Osteocyte (in vitro differentiated cells): ENCODE results near the gene LRRN4CL. TPM values are rescaled to one million over a fixed set of nuclear protein-coding genes. Genes with fewer than 3 reads are reported as not detected.
A peak's percentile ranks its signal among the peaks of the same experiment; 100 is the strongest.

Experiments used
- DNase-seq: peaks from one replicate; pipeline ENCODE4 v3.0.0; 2021; ENCODE audit warnings: mixed read lengths; ENCODE audit not compliant: unreplicated experiment; ENCODE audit errors: extremely low spot score
- H3K27ac Mint-ChIP-seq: one replicate; pipeline ENCODE4 v1.8.0; 2021; ENCODE audit warnings: mild to moderate bottlenecking, mixed read lengths; ENCODE audit not compliant: unreplicated experiment
- H3K27me3 Mint-ChIP-seq: one replicate; pipeline ENCODE4 v1.8.0; 2021; ENCODE audit warnings: mixed read lengths; ENCODE audit not compliant: unreplicated experiment
- H3K36me3 Mint-ChIP-seq: one replicate; pipeline ENCODE4 v1.8.0; 2021; ENCODE audit warnings: mixed read lengths; ENCODE audit not compliant: unreplicated experiment
- H3K4me1 Mint-ChIP-seq: one replicate; pipeline ENCODE4 v1.8.0; 2021; ENCODE audit warnings: mixed read lengths; ENCODE audit not compliant: unreplicated experiment
- H3K4me3 Mint-ChIP-seq: one replicate; pipeline ENCODE4 v1.8.0; 2021; ENCODE audit warnings: mild to moderate bottlenecking, moderate library complexity, mixed read lengths; ENCODE audit not compliant: unreplicated experiment
- H3K9me3 Mint-ChIP-seq: one replicate; pipeline ENCODE4 v1.8.0; 2021; ENCODE audit warnings: mixed read lengths; ENCODE audit not compliant: unreplicated experiment
- total RNA-seq: library from RNA; stranded (reverse); gene quantifications from 2 replicates; pipeline ENCODE4 v1.2.1, GENCODE V29; 2021
- TF ChIP-seq, protein P1 (sequence below): fragments of 200-600 bp; sonication (generic); IDR thresholded peaks from 2 replicates; pipeline ENCODE4 v1.5.0; 2021; ENCODE audit warnings: antibody characterized with exemption, mild to moderate bottlenecking, moderate library complexity

The LRRN4CL gene
- total RNA-seq, 1 donor from 2014 or later: 0.46 TPM

GRCh38 chr11:62673196-62673525 lies 16.2 kb downstream of the LRRN4CL start:
- no peak for DNase-seq
- H3K4me1 Mint-ChIP-seq: peaks cover 50% of the 10 kb centered on the region
- peak overlapping the region; percentile 94 for H3K27ac Mint-ChIP-seq

GRCh38 chr11:62671608-62672389 lies 17.5 kb downstream of the LRRN4CL start, which contains the start of the genes LBHD1 and UQCC3:
LBHD1 (minus strand) TSS chr11:62672267; CDS start chr11:62670031, 2,236 bp downstream.
UQCC3 (plus strand) TSS chr11:62671673; CDS start chr11:62671746, 73 bp downstream.
- Mint-ChIP-seq H3K9me3 (no peaks in the 10 kb centered on the region), H3K27ac (peak within 1 kb of the TSS; percentile 94), H3K4me1 (peaks cover 44% of the 10 kb centered on the region), H3K36me3 (peaks cover 15% of the 10 kb centered on the region), H3K4me3 (peak within 1 kb of the TSS; percentile 95), H3K27me3 (no peaks in the 10 kb centered on the region)
- peak; percentile 89 for DNase-seq
- TF ChIP-seq, protein P1, sequence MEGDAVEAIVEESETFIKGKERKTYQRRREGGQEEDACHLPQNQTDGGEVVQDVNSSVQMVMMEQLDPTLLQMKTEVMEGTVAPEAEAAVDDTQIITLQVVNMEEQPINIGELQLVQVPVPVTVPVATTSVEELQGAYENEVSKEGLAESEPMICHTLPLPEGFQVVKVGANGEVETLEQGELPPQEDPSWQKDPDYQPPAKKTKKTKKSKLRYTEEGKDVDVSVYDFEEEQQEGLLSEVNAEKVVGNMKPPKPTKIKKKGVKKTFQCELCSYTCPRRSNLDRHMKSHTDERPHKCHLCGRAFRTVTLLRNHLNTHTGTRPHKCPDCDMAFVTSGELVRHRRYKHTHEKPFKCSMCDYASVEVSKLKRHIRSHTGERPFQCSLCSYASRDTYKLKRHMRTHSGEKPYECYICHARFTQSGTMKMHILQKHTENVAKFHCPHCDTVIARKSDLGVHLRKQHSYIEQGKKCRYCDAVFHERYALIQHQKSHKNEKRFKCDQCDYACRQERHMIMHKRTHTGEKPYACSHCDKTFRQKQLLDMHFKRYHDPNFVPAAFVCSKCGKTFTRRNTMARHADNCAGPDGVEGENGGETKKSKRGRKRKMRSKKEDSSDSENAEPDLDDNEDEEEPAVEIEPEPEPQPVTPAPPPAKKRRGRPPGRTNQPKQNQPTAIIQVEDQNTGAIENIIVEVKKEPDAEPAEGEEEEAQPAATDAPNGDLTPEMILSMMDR: no peak

More at GRCh38 chr11:62673196-62673525, 16.2 kb downstream of the LRRN4CL start:
- TF ChIP-seq, protein P1: no peak
- Mint-ChIP-seq H3K9me3 (no peaks in the 10 kb centered on the region), H3K4me3 (peak overlapping the region; percentile 95), H3K27me3 (no peaks in the 10 kb centered on the region), H3K36me3 (peaks cover 24% of the 10 kb centered on the region)

GRCh38 chr11:62671236-62671607 lies 18.1 kb downstream of the LRRN4CL start:
- no peaks in the 10 kb centered on the region for H3K27me3 Mint-ChIP-seq
- no peak for DNase-seq
- H3K4me1 Mint-ChIP-seq: peaks cover 47% of the 10 kb centered on the region
- H3K9me3 Mint-ChIP-seq: no peaks in the 10 kb centered on the region
- H3K27ac Mint-ChIP-seq: peak overlapping the region; percentile 94
- TF ChIP-seq, protein P1: no peak
- H3K36me3 Mint-ChIP-seq: peaks cover 11% of the 10 kb centered on the region
- peak overlapping the region; percentile 95 for H3K4me3 Mint-ChIP-seq

DNA sequence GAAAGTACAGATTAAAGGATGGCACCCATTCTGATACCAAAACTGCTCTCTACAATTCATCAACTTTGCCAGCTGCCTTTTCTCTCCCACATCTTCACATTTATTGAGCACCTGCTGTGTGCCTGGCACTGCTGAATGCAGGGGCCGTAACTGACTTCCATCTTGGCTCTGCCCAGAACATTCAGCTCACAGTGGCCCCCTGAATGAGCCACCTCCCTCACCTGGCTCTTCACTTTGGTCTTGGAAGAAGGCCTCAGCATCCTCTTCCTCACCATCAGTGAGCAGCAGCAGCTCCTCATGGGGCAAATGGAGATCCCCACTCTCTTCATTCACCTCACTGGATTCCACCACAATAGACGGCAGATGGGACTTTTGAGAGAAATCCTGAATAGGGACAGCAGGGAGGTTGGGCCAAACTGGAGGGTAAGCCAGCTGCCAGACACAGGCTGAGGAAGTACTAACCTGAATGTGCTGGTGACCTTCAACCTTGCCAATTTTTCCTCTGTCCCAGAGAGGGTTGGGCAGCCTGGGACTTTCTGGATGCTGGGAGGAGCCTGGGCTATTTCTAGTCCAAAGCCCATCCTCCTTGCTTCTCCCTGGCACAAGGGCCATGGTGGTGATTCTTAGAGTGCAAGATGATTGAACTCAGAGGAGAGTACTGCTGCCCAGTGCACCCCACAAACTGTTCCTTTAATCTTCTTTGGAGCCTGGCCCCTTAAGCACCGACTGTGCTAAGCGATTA lies 19.7 kb downstream of the LRRN4CL start:
- H3K4me1 Mint-ChIP-seq: peaks cover 52% of the 10 kb centered on the region
- no peaks in the 10 kb centered on the region for H3K9me3 Mint-ChIP-seq
- no peaks in the 10 kb centered on the region for H3K27me3 Mint-ChIP-seq
- peak overlapping the region; percentile 94 for H3K27ac Mint-ChIP-seq
- no peak for DNase-seq
- TF ChIP-seq, protein P1: no peak
- peaks cover 4% of the 10 kb centered on the region for H3K36me3 Mint-ChIP-seq
- peak overlapping the region; percentile 95 for H3K4me3 Mint-ChIP-seq

GRCh38 chr11:62667460-62667859 lies 21.9 kb downstream of the LRRN4CL start:
- Mint-ChIP-seq H3K36me3 (peaks cover 11% of the 10 kb centered on the region), H3K27me3 (no peaks in the 10 kb centered on the region), H3K4me3 (peak overlapping the region; percentile 91), H3K4me1 (peaks cover 46% of the 10 kb centered on the region), H3K9me3 (no peaks in the 10 kb centered on the region), H3K27ac (peak overlapping the region; percentile 96)
- no peak for DNase-seq
- TF ChIP-seq, protein P1: no peak
